HG02884 (cell line): ENCODE results near the gene CA7.

Experiments
- ATAC-seq: cut with Tn5 transposase; IDR thresholded peaks from one replicate; pipeline ENCODE4 v1.9.1; 2021; ENCODE audit warnings: mild to moderate bottlenecking, moderate library complexity; ENCODE audit not compliant: unreplicated experiment

The CA7 gene

GRCh38 chr16:66872943-66873684 is 28.9 kb downstream of the CA7 start:
- ATAC-seq: peak; percentile 82

GRCh38 chr16:66873685-66874055 is 29.5 kb downstream of the CA7 start:
- ATAC-seq: no peak

- no peak for ATAC-seq
Measured at GRCh38 chr16:66874079-66874775, 30.0 kb downstream of the CA7 start.

GRCh38 chr16:66878067-66878466 is 33.9 kb downstream of the CA7 start:
- no peak for ATAC-seq

- peak; percentile 97 for ATAC-seq
Measured at GRCh38 chr16:66880288-66881013, 36.2 kb downstream of the CA7 start, which contains the start of gene PDP2. Gene PDP2 (plus strand): TSS chr16:66880515. CDS start chr16:66884285, 3,770 bp downstream.

- ATAC-seq: no peak
Measured at GRCh38 chr16:66881014-66881417, 36.8 kb downstream of the CA7 start.

- ATAC-seq: no peak
Measured at GRCh38 chr16:66881560-66881959, 37.3 kb downstream of the CA7 start.

- no peak for ATAC-seq
Measured at GRCh38 chr16:66881964-66882508, 37.8 kb downstream of the CA7 start.

- no peak for ATAC-seq
Measured at GRCh38 chr16:66882702-66883101, 38.5 kb downstream of the CA7 start.

GRCh38 chr16:66885491-66885890 is 41.3 kb downstream of the CA7 start:
- no peak for ATAC-seq

- no peak for ATAC-seq
Measured at GRCh38 chr16:66886321-66886720, 42.1 kb downstream of the CA7 start.

GRCh38 chr16:66886914-66887313 is 42.7 kb downstream of the CA7 start:
- ATAC-seq: no peak

- ATAC-seq: no peak
Measured at GRCh38 chr16:66888647-66889615, 44.7 kb downstream of the CA7 start.

GRCh38 chr16:66889622-66890021 is 45.4 kb downstream of the CA7 start:
- ATAC-seq: no peak

- ATAC-seq: no peak
Measured at GRCh38 chr16:66890799-66891198, 46.6 kb downstream of the CA7 start.

- ATAC-seq: no peak
Measured at GRCh38 chr16:66891360-66891759, 47.1 kb downstream of the CA7 start.

GRCh38 chr16:66891797-66892196 is 47.6 kb downstream of the CA7 start:
- no peak for ATAC-seq

GRCh38 chr16:66894055-66894454 is 49.8 kb downstream of the CA7 start:
- no peak for ATAC-seq

- no peak for ATAC-seq
Measured at GRCh38 chr16:66894948-66895688, 50.9 kb downstream of the CA7 start.

GRCh38 chr16:66895689-66895979 is 51.4 kb downstream of the CA7 start:
- ATAC-seq: no peak
